ENCODE measurements around the gene CTAGE4.
A peak's percentile ranks its signal among the peaks of the same experiment; 100 is the strongest.
"Not testable (repeated sequence)": the region's sequence is repeated elsewhere in the genome, so short reads cannot be mapped to it uniquely, and the experiment has no call there.

CTAGE4 gene, protein sequence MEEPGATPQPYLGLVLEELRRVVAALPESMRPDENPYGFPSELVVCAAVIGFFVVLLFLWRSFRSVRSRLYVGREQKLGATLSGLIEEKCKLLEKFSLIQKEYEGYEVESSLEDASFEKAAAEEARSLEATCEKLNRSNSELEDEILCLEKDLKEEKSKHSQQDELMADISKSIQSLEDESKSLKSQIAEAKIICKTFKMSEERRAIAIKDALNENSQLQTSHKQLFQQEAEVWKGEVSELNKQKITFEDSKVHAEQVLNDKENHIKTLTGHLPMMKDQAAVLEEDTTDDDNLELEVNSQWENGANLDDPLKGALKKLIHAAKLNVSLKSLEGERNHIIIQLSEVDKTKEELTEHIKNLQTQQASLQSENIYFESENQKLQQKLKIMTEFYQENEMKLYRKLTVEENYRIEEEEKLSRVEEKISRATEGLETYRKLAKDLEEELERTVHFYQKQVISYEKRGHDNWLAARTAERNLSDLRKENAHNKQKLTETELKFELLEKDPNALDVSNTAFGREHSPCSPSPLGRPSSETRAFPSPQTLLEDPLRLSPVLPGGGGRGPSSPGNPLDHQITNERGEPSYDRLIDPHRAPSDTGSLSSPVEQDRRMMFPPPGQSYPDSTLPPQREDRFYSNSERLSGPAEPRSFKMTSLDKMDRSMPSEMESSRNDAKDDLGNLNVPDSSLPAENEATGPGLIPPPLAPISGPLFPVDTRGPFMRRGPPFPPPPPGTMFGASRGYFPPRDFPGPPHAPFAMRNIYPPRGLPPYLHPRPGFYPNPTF

DNA sequence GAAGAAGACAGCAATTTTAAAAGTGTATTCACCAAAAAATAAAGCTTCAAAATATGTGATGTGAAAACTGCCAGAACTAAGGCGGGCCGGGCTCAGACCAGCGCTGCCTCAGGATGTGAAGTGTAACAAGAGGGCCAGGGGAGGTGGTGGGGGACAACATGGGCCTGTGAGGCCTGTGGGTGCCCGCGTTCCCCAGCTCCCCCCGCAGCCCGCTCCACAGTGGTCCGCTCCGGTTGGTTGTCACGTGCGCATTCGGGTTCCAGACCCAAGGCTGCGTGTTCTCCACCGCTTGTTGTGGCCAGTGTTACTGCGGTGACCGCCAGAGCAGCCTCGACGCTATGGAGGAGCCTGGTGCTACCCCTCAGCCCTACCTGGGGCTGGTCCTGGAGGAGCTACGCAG, at the start of gene CTAGE4:
Gene CTAGE4 (plus strand): TSS at position 301 of the 400 bp plus-strand sequence. CDS start 38 bp downstream, at position 339.
- not testable (repeated sequence) for DNase-seq (ENCODE audit: low read depth)

GRCh38 chr7:144134116-144134515, 49.1 kb upstream of the CTAGE4 start:
- no peak for DNase-seq (ENCODE audit: low read depth)

DNA sequence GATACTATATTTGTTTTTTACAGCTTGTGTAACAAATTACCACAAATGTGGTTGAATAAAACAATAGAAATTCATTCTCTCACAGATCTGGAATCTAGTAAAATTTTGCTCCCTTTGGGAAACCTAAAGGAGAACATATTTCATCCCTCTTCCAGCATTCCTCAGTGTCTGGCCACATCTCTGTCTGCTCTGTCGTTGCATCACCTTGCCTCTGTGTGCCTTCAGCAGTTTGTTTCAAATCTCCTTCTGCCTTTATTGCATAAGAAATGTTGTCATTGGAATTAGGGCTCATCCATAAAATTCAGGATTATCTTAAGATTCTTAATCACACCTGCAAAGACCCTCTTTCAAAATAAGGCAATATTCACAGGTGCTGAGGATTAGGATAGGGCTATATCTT, 45.8 kb upstream of the CTAGE4 start:
- no peak for DNase-seq (ENCODE audit: low read depth)

DNA sequence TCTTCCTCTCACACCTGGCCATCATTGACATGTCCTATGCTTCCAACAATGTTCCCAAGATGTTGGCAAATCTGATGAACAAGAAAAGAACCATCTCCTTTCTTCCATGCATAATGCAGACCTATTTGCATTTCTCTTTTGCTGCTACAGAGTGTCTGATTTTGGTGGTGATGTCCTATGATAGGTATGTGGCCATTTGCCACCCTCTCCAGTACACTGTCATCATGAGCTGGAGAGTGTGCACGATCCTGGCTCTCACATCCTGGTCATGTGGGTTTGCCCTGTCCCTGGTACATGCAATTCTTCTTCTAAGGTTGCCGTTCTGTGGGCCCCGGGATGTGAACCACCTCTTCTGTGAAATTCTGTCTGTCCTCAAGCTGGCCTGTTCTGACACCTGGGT, 41.1 kb upstream of the CTAGE4 start:
- DNase-seq (ENCODE audit: low read depth), result no peak

- DNase-seq (ENCODE audit: low read depth), result no peak
Observed at GRCh38 chr7:144144426-144144825, 38.8 kb upstream of the CTAGE4 start.

GRCh38 chr7:144148224-144148827, 34.9 kb upstream of the CTAGE4 start:
- no peak for DNase-seq (ENCODE audit: low read depth)

- DNase-seq (ENCODE audit: low read depth), result no peak
Observed at GRCh38 chr7:144158861-144159260, 24.4 kb upstream of the CTAGE4 start.

- no peak for DNase-seq (ENCODE audit: low read depth)
Observed at GRCh38 chr7:144164784-144165183, 18.5 kb upstream of the CTAGE4 start.

- DNase-seq (ENCODE audit: low read depth), result not testable (repeated sequence)
Observed at GRCh38 chr7:144171594-144172350, 11.5 kb upstream of the CTAGE4 start.

DNA sequence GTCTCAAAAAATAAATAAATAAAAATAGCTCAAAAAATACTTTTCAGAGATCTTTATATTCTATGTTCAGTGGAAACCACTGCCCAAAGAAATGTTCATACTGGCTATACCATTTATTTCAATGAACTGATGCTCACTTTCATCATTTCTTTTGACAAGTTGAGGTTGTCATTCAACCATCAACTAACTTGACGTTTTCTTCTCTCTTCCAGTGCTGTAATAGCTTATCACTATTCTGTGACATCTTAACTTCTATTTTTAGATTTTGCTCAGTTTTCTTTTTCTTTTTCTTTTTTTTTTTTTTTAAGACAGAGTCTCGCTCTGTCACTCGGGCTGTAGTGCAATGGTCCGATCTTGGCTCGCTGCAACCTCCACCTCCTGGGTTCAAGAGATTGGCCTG, 8.7 kb upstream of the CTAGE4 start:
- DNase-seq (ENCODE audit: low read depth), result no peak

GRCh38 chr7:144178380-144179164, 4.7 kb upstream of the CTAGE4 start:
- peak; percentile 1 for DNase-seq (ENCODE audit: low read depth)

DNA sequence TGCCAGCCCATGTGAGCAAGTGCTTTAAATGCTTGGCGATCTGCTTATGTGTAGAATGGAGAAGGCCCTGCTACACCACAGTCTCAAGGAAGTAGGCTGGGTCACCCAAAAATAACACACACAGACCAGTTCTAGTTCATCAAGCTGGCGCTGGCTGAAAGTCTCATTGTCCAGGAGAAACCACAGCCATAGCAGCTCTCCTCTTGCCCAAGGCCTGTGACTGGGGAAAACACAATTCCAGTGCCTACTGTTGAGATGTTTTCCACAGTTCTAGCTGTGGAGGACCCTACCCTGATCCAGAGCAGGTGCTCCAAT, 4.1 kb upstream of the CTAGE4 start:
- DNase-seq (ENCODE audit: low read depth), result not testable (repeated sequence)

- DNase-seq (ENCODE audit: low read depth), result not testable (repeated sequence)
Observed at GRCh38 chr7:144187848-144188247, 4.6 kb downstream of the CTAGE4 start.

DNA sequence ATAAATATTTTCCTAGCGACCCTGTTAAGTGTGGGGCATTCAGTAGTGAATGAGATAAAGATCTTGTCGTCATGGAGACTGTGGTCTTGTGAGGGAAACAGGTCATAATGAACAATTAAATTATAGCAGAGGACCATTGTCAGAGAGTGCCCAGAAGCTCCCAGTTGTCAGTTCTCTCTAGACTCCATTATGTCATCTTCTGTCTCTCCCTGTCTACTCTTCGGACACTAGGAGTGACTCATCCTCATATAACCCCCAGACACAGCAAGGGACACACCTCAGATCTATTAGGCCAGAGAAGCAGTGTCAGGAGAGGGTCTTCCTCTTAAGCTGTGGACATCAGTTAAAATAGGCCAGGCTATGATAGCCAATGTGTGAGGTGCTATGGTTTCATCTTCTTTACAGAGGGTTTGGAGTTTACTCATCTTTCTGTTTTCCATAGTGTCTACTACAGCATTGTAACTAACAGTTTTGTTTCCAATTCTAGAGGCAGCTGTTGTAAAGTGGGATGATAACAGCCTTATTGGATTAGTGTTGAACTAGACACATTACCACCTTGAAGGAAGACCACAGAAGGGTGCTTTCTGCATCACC, 5.4 kb downstream of the CTAGE4 start:
- DNase-seq (ENCODE audit: low read depth), result not testable (repeated sequence)

- not testable (repeated sequence) for DNase-seq (ENCODE audit: low read depth)
Observed at GRCh38 chr7:144193782-144194181, 10.5 kb downstream of the CTAGE4 start.

GRCh38 chr7:144194453-144194852, 11.2 kb downstream of the CTAGE4 start:
- DNase-seq (ENCODE audit: low read depth), result not testable (repeated sequence)

- DNase-seq (ENCODE audit: low read depth), result not testable (repeated sequence)
Observed at GRCh38 chr7:144195212-144195872, 12.1 kb downstream of the CTAGE4 start, which contains the start of gene ARHGEF35. Gene ARHGEF35, minus strand, starts transcription at chr7:144195833. Its CDS starts 7,450 bp downstream, at chr7:144188383.

GRCh38 chr7:144198934-144199333, 15.7 kb downstream of the CTAGE4 start:
- not testable (repeated sequence) for DNase-seq (ENCODE audit: low read depth)

DNA sequence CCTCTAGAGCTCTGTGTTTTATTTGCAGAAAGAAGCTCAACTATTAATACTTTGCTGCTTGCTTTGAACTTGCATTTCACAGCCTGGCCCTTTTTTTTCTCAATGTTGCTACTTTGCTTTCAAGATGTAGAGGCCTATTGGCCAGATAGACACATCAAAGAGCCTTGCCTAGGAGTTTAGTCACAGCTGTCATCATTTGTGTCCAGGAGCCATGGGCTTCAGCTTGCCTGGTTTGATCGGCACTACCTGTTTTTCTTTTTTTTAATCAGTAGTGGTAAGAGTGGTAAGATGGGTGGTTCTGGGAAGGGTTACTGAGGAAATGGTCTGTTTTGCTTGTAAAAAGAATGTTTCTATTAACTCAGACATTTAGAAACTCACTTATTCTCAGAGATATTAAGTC, 18.7 kb downstream of the CTAGE4 start:
- not testable (repeated sequence) for DNase-seq (ENCODE audit: low read depth)

DNA sequence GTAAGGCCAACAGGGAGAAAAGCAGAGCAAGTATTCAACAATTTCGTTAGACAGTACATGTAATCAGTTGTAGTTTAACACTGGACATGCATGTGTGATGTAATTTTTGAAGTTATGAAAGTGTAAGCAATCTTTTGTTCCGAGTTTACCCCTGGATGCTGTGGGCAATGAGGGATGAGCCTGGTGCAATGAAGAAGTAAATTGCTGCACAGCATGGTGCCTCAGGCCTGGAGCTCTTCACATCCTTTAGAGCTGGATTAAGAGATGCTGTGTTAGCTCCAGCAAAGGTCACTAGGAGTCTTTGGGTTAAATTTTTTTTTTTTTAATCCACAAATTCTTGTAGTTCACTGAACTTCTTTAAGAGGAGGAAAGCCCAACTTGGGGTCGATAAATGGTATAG, 19.8 kb downstream of the CTAGE4 start:
- not testable (repeated sequence) for DNase-seq (ENCODE audit: low read depth)

Data from fibroblast of the conjunctiva (primary cell).